GM04503 (cell line): Measurements from ENCODE around the gene FADS1.

Source experiments
- DNase-seq: peaks from one replicate; pipeline ENCODE4 v3.0.0-alpha.2; 2012; ENCODE audit warnings: low read depth

The FADS1 gene

DNA sequence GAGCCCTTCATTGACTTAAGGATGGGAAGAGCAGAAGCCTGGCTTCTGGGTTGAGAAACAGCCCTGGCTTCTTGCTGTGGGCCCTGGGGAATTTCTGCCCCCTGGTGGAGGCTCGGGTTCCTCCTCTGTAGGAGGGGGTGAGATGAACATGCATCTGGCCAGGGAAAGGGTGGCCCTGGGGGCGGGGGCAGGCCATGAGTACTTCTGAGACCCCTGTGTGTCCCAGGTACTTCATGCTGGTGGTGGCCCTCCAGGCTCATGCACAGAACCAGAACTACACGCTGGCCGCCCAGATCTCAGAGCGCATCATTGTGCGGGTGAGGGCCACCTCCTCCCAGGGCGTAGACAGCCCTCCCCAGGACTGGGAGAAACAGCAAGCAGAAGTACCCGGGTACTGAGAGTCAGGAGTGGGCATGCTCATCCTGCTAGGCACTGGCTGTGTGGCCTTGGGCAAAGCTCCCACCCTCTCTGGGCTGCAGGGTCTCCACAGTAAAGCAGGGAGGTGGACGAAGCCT is 40.2 kb downstream of the FADS1 start:
- DNase-seq = no peak

DNA sequence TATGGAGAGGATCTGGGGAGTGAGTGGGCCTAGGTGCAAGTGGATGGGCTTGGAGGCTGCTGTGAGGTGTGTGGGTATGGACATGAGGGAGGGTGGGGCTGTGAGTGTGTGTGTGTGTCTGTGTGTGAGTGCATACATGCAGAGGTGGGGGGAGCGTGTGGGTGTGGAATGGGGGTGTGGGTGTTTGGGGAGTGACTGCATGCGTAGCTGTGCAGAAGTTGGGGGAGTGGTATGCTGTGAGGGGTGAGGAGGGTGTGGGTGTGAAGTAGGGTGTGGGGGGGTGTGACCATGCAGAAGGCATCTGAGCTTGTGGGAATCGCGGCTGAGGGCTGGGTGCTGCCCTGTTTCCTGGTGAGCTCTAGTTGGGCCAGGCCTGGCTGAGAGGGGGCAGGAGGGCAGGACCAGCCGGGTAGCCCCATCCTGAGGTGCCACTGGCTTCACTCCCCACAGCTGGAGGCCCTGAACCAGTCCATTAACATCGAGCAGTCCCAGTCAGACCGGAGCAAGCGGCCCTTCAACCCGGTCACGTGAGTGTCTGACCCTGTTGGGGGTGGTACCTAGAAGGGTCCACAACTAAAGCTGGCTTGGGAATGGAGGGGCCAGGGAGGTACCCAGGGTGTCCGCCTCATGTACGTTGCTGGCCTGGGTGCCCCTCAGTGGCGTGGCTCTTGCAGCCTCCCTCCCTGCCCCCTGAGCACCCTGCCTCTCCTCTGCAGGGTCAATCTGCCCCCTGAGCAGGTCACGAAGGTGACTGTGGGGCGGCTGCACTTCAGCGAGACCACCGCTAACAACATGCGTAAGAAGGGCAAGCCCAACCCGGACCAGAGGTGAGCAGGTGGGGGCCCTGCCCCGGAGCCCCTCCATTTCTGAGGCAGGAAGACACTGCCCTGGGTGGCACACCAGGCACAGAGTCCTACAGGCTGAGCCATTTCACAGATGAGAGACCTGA is 40.9 kb downstream of the FADS1 start:
- no peak for DNase-seq

DNA sequence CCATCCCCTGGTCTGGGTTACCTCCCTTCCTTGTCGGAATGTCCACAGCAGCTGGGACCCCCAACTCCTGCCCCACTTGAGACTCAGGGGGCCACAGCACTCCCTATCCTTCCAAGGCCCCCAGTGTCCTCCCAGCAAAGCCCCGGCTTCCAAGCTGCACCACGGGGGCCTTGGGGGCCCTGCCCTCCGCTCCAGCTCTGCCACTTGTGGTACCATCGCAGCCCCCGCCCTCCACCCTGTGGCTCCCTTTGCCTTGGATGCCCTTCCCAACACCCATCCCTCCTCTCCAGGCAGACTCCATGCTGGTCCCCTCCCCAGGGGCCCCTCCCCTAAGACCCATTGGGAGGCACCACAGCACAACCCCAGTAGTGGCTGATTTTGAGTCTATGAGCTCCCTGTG is 41.7 kb downstream of the FADS1 start:
- DNase-seq = no peak

DNA sequence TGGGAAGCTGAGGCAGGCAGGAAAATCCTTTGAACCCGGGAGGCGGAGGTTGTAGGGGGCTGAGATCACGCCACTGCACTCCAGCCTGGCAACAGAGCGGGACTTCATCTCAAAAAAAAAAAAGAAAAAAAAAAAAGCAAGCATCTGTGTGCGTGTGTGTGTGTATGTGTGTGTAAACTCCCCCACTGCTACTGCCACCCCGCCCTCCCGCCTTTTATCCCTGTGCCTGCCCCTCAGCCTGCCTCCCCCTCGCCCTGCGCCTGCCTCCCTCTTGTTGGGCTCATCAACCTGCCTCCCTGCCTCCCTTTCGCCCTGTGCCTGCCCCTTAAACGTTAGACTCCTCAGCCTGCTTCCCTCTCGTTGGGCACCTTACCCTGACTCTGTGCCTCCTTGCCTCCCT is 42.4 kb downstream of the FADS1 start:
- DNase-seq = no peak

DNA sequence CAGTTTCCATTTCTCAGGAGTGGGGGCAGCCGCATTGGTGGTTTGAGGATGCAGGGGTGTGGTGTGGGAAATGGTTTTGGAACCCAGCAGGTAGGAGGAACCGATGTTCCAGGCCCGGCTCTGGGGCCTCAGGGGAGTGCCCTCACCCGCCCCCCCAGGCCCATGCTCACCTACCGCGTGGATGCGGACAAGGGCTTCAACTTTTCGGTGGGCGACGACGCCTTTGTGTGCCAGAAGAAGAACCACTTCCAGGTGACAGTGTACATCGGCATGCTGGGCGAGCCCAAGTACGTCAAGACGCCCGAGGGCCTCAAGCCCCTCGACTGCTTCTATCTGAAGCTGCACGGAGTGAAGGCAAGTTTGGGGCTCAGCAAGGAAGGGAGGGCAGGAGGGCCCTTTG is 43.0 kb downstream of the FADS1 start:
- DNase-seq = no peak

DNA sequence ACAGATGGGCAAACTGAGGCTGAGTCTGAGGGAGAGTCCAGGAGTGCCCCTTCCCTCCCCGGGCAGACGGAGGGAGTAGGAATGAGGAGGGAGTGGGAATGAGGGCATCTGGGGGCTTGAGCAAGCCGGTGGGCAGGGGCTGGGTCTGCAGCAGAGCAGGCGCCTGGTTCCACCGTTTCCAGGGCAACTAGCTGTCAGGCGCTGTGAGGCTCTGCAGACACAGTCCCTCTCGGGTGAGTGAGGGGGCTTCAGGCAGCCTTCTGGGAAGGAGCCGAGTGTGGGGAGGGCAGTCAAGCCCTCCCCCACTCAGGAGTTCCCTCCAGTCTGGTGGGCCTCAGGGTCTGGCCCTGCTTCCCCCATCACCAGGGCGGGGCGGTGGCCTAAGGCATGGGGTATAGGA is 43.4 kb downstream of the FADS1 start:
- DNase-seq = no peak

DNA sequence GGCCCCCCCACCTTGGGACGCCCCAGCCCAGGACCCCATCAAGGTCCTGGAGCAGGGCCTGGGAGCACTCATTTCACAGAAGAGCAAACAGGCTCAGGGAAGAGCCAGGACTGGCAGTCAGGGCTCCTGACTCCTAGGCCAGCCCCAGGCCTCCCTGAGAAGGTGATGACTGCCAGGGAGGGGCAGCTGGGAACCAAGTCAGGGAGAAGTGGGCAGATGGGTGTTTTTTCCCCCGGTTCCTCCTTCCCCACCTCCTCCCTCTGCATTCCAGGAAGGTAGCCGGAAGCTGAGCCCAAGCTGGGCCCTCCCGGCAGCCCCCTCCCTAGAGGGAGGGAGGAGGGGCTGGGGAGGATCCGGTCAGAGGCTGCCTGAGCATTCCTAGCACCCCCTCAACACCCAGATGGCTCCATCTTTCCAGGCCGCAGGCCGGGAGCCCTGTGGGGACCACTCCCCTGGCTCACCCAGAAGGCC is 44.8 kb downstream of the FADS1 start:
- DNase-seq = no peak

DNA sequence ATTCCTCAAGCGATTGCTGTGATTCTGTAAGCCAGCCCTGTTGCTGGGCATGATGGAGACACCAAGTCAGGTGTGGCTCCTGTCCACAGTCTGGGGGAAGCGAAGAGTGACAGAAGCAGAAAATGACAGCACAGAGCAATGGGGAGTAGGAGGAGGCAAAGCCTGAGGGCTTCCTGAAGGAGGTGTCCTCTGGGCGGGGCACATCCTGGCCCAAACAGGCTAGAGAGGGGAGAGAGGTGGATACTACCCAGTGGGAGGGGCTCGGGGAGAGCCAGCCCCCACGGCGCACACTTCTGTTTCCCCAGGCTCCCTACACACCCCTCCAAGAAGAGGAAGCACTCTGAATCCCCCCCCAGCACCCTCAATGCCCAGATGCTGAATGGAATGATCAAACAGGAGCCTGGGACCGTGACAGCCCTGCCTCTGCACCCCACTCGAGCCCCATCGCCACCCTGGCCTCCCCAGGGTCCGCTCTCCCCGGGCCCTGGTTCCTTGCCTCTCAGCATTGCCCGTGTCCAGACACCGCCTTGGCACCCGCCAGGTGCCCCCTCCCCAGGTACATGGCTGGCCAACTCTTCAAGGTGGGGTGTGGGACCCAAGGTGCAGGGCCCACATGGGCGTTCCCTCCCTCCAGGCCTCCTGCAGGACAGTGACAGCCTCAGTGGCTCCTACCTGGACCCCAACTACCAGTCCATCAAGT is 45.5 kb downstream of the FADS1 start:
- no peak for DNase-seq

DNA sequence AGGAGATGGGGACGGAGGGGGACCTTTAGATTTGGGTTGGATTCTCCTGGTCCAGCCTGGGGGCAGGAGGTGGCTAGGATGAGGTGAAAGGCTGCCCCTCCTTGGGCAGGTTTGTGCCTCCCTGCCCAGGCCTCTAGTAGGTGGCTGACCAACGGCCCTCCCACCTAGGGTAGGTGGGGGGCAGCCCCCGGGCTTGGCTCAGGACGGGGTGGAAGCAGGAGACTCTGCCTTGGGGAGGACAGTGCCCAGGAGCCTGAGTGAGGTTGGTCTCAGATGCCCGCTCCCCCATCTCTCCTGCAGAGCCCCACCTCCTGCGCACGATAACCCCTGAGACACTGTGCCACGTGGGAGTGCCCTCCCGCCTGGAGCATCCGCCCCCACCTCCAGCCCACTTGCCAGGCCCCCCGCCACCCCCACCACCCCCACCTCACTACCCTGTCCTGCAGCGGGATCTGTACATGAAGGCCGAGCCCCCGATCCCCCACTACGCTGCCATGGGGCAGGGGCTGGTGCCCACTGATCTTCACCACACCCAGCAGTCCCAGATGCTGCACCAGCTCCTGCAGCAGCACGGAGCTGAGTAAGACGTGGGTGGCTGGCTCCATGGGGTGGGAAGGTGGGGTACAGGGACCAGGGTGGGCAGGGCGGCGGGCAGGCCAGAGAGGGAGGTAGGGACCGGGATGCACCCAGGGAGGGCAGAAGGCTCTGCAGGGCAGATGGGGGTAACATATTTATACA is 46.7 kb downstream of the FADS1 start:
- no peak for DNase-seq

DNA sequence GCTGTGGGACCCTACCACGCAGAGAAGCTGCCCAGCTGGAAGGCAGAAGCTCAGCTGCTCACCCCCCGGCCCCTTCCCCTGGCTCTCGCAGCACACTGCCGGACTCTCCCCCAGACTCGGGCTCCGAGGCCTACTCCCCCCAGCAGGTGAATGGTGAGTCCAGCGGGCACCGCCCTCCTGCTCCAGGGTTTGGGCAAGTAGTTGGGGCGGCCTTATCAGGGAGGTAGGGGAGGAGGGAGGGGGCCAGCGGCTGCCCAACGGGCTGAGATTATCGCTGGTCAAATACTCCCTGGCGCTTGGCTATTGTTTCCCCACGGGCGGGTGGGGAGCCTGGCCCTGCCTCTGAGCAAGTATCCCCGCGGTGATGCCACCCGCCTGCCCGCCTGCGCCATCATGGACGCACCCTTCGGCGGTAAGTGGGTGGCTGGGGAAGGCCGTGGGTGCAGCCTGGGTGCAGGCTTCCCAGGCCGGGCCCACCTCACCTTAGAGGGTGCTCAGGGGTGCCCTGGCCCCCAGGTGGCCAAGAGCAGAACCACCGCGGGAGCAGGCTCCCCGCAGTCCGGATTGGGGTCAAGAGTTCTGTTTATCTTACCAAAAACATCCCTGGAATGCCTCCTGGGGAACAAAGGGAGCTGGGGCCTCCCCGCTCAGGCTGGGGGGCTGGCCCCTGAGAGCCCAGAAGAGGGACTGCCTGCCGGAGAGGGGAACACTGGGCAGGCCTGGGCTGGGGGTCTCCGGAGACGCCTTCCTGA is 47.5 kb downstream of the FADS1 start:
- DNase-seq = no peak

DNA sequence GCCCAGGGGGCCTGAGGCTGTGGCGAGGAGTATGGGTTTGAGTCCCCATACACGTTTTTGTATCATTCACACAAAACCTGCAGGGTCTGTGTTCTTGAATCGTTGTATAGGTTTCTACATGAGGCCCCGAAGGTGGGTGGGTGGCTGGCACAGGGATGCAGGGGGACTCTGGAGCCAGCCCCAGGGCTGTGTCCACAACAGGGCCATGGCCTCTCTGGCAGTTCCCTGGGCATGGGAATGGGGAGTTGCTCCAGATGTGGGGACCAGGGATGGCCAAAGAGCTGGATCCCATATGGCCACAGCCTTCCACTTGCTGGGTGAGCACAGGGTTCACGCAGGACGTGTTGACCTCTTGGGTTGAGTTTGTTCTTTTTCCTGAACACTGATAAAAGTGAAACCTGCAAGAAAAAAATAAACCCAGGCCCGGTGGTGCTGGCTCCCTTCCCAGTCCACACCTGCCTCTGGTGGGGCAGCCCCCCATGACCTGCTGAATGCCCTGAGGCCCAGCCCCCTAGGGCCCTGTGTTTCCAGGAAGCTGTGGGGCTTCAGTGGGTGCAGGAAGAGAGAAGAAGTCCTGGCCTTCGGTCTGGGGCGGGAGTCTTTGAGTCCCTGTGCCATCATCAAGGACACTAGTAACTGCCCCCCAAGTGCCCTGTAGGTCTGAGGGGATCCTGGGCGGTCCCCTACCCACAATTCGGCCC is 48.3 kb downstream of the FADS1 start:
- no peak for DNase-seq

DNA sequence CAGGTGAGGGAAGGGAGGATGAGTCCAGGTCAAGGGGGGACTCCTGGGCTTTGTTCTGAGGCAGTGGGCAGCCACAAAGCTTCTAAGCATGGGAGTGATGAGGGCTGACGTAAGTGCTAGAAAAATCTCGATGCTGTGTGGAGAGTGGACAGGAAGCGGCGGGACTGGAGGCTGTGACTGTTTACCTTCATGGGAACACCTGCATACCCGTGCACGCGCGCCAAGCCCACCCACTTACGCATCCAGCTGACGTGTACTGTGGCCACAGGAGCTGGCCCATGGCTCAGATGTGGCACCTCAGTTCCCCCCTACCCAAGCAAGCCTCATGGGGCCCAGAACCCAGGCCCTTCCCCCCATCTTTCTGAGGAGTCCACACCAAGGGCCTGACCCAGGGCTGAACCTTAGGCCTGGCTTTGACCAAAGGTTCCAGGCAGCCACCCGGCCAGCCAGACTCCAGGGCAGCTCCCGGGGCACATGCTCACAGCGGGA is 50.4 kb downstream of the FADS1 start:
- no peak for DNase-seq

DNA sequence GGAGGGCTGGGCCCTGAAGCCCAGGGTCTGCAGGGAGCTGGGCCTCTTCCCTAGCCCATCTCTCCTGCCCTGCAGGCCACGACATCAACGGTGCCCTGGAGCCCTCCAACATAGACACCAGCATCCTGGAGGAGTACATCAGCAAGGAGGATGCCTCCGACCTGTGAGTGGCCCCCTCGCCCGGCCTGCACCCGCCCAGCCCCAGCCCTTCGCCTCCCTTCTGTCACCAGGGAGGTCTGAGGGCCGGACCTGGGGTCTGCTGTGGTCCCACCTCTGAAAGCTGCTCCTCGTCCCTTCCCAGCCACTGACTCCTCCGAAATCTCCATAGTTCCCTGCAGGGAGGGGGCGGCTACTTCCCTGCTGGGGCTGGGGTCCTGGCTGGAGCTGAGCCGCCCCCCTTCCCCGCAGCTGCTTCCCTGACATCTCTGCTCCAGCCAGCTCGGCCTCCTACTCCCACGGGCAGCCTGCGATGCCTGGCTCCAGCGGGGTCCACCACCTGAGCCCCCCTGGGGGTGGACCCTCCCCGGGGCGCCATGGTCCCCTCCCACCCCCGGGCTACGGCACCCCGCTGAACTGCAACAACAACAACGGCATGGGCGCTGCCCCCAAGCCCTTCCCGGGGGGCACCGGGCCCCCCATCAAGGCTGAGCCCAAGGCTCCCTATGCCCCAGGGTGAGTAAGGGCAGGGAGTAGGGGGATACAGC is 51.1 kb downstream of the FADS1 start:
- DNase-seq = no peak

DNA sequence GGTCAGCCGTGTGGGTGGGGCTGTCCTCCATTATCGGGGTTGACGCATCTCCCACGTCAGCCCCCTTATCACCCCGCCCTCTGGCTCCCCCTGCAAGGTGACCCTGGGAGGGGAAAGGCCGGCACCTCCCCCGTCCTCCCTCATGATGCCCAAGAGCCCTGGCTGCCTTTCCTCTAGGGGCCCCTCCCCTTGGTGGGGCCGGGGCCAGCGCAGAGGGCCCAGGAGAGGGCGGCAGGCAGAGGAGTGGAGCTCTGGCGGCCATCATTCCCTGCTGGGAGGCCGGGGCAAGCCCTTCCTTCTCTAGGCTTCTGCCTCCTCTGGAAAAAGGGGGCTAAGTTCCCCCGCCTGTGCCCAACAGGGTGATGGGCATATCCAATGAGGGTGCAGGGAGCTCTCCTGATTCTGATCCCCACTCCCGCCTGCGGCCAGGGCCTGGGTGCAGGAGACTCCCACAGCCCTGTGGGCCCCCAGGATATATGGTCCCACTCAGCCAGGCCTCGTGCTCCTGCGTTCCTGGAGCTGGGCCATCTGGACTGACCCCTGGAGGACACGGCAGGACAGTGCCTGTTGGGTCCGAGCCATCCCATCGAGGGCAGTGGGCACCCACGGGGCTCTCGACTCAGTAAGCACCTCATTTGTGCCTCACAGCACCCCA is 52.1 kb downstream of the FADS1 start:
- DNase-seq = no peak

DNA sequence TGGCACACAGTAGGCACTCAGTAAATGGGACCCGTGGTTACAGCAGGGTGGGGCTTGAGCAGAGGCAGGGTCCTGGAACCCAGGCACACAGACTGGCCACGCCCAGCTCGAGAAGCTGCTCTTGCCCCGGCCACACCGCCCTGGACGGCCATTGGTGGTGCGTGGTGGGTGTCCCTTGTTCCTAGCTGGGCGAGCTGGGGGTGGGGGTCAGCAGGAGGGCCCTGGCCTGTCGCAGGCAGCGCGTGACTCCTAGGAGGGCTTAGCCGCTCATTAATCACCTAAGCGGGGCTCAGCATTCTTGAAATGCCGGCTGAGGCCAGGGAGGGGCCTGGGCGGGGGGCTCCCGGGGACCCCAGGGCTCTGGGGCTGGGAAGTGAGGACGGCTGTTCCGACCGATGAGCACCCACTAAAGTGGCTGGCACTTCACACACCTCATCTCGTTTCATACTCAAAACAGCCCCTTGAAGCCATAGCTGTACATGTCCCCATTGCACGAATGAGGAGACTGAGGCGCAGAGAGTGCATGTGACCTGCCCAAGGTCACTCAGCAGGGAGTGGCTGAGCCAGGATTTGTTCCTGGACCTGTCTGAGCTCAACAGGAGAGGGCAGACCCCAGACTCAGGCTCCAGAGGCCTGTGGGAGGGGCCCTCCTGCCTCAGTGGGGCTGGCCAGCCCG is 52.7 kb downstream of the FADS1 start:
- DNase-seq = no peak

DNA sequence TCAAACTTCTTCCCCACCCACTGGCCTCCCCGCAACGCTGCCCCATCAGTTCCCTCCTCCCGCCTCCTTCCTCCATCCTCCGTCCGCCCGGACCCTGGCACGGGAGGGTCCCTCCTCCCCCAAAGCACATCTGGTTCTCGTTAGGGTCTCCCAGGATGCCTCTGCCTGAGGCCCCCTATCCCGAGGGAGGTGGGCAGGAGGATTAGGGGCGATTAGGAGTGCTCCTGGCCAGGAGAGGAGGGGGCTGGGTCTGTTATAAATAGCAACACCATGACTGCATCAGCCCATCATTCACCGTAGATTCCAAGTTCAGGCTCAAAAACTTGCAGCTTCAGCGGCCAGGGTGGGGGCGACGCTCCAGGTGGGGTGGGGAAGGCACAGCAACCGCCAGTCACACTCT is 54.0 kb downstream of the FADS1 start:
- no peak for DNase-seq

DNA sequence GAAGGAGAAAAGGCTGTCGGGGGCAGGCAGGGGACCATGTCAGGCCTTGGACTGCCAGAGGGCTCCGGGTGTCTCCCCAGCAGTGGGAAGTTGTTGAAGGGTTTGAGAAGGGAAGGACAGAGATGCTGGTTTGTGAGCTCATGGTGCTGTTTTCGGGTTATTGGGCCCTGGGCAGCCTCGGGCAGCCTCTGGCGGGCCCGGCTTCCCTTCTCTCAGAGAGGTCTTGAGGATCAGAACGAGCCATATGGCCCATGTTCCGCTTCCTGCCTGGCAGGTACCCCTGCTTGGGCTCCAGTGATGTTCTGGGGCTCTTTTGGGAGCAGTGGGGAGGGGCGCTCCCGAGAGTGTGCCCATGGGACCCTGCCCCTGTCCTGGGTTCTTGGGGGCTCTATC is 54.6 kb downstream of the FADS1 start:
- no peak for DNase-seq

DNA sequence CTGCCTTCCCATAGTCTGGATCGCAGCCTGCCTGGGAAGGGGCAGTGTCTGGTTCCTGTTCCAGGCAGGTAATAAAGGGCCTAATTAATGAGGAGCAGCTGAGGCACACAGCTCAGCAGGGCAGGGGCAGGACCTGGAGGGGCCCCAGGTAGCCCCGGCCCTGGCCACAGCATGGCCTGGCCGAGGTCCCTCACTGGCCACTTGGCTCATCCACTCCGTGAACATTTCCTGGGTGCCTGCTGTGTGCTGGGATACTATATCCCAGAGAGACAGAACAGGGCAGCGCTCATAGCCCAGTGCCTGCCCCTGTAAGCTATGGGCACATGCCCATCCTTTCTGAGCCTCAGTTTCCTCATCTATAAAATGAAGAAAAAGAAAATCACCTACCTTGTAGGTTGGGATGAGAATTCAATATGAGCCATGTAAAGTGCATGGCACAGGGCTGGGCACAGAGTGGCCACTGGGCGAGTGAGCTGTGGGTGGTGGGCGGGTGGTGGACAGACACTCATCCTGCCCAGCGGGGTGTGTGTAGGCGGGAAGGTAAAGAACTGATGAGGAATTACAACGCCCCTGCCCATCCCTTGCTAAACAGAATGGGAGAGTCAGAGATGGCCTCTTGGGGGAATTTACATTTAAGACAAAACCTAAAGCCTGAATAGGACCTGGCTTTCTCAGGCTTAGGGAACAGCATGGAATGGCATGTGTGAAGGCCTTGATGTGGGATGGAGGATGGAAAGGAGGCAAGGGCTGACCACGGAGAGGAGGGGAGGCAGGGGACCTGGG is 55.2 kb downstream of the FADS1 start:
- no peak for DNase-seq
